GM18517 (cell line): ENCODE measurements around the gene TENM4.
"Not testable (repeated sequence)": the region's sequence is repeated elsewhere in the genome, so short reads cannot be mapped to it uniquely, and the experiment has no call there.

ENCODE experiments used
- ATAC-seq: cut with Tn5 transposase; IDR thresholded peaks from one replicate; pipeline ENCODE4 v1.9.1; 2021; ENCODE audit warnings: mild to moderate bottlenecking, moderate library complexity; ENCODE audit not compliant: unreplicated experiment

Gene TENM4

GRCh38 chr11:78991681-78992080, 449.1 kb downstream of the TENM4 start:
- no peak for ATAC-seq

GRCh38 chr11:78990261-78990660, 450.6 kb downstream of the TENM4 start:
- no peak for ATAC-seq

GRCh38 chr11:78987748-78988147, 453.1 kb downstream of the TENM4 start:
- ATAC-seq: no peak

GRCh38 chr11:78986305-78986704, 454.5 kb downstream of the TENM4 start:
- ATAC-seq: no peak

- ATAC-seq: no peak
Measured at GRCh38 chr11:78985663-78986062, 455.2 kb downstream of the TENM4 start.

- ATAC-seq: no peak
Measured at GRCh38 chr11:78982473-78982872, 458.4 kb downstream of the TENM4 start.

GRCh38 chr11:78981153-78981552, 459.7 kb downstream of the TENM4 start:
- ATAC-seq: no peak

- no peak for ATAC-seq
Measured at GRCh38 chr11:78978831-78979230, 462.0 kb downstream of the TENM4 start.

GRCh38 chr11:78977848-78978247, 463.0 kb downstream of the TENM4 start:
- not testable (repeated sequence) for ATAC-seq

- no peak for ATAC-seq
Measured at GRCh38 chr11:78977009-78977408, 463.8 kb downstream of the TENM4 start.

GRCh38 chr11:78975081-78975480, 465.7 kb downstream of the TENM4 start:
- ATAC-seq: no peak

- no peak for ATAC-seq
Measured at GRCh38 chr11:78973876-78974275, 467.0 kb downstream of the TENM4 start.

GRCh38 chr11:78972590-78972989, 468.2 kb downstream of the TENM4 start:
- no peak for ATAC-seq

GRCh38 chr11:78972177-78972576, 468.7 kb downstream of the TENM4 start:
- no peak for ATAC-seq

GRCh38 chr11:78967811-78968210, 473.0 kb downstream of the TENM4 start:
- ATAC-seq: no peak

- no peak for ATAC-seq
Measured at GRCh38 chr11:78965432-78965831, 475.4 kb downstream of the TENM4 start.

- ATAC-seq: no peak
Measured at GRCh38 chr11:78961937-78962701, 478.7 kb downstream of the TENM4 start.

GRCh38 chr11:78961247-78961646, 479.6 kb downstream of the TENM4 start:
- no peak for ATAC-seq

- no peak for ATAC-seq
Measured at GRCh38 chr11:78958444-78958843, 482.4 kb downstream of the TENM4 start.

GRCh38 chr11:78957476-78958245, 483.2 kb downstream of the TENM4 start:
- ATAC-seq: no peak

- ATAC-seq: no peak
Measured at GRCh38 chr11:78954696-78955095, 486.1 kb downstream of the TENM4 start.

GRCh38 chr11:78954261-78954660, 486.6 kb downstream of the TENM4 start:
- no peak for ATAC-seq
